Choroid plexus epithelial cell (primary cell): ENCODE data around the gene TRIM27.

ENCODE experiments used
- DNase-seq: peaks from one replicate; pipeline ENCODE4 v3.0.0-alpha.2; 2010; ENCODE audit warnings: low read depth
- H3K4me3 ChIP-seq: 2 replicates; pipeline ENCODE4 v1.5.1; 2011; ENCODE audit warnings: low read depth, mild to moderate bottlenecking, control low read depth, low read length, moderate library complexity
- CTCF ChIP-seq: conservative IDR thresholded peaks from 2 replicates; pipeline ENCODE4 v1.5.1; 2011; ENCODE audit warnings: low read depth, mild to moderate bottlenecking, control low read depth, inconsistent platforms, low read length, moderate library complexity

The TRIM27 gene

GRCh38 chr6:28920281-28920680, 3.5 kb downstream of the TRIM27 start:
- H3K4me3 ChIP-seq: no peak overlapping the region
- no peak for TF ChIP-seq CTCF
- DNase-seq: no peak

GRCh38 chr6:28914941-28915340, 8.8 kb downstream of the TRIM27 start:
- no peak for TF ChIP-seq CTCF
- H3K4me3 ChIP-seq: no peak overlapping the region
- no peak for DNase-seq

- no peak for TF ChIP-seq CTCF
- DNase-seq: no peak
- H3K4me3 ChIP-seq: no peak overlapping the region
These were observed 12.7 kb downstream of the TRIM27 start for GRCh38 chr6:28910901-28911690.

- peak; percentile 75 for DNase-seq
- no peak for TF ChIP-seq CTCF
These were observed 16.4 kb downstream of the TRIM27 start for GRCh38 chr6:28907394-28907793.

GRCh38 chr6:28906669-28907068, 17.1 kb downstream of the TRIM27 start:
- TF ChIP-seq CTCF: no peak
- no peak overlapping the region for H3K4me3 ChIP-seq

More at GRCh38 chr6:28907394-28907793, 16.4 kb downstream of the TRIM27 start:
- H3K4me3 ChIP-seq: no peak overlapping the region

GRCh38 chr6:28903686-28904085, 20.1 kb downstream of the TRIM27 start:
- TF ChIP-seq CTCF: no peak
- no peak for DNase-seq
- no peak overlapping the region for H3K4me3 ChIP-seq

More at GRCh38 chr6:28906669-28907068, 17.1 kb downstream of the TRIM27 start:
- no peak for DNase-seq

GRCh38 chr6:28901831-28902230, 22.0 kb downstream of the TRIM27 start:
- no peak overlapping the region for H3K4me3 ChIP-seq
- no peak for TF ChIP-seq CTCF
- DNase-seq: no peak
